Activated T-helper 2 cell treated with anti-CD3 and anti-CD28 coated beads, Interferon-gamma antibody, Interleukin-2, Interleukin-4, amounts not matched to agents 10 μg/mL and 5 μg/mL and 100 μg/mL, durations not matched to agents 14 hours and 24 hours and 36 hours (primary cell): Measurements from ENCODE around the gene DOCK9. TPM values are rescaled to one million over a fixed set of nuclear protein-coding genes. Genes with fewer than 3 reads are reported as not detected.
"Not testable (repeated sequence)": the region's sequence is repeated elsewhere in the genome, so short reads cannot be mapped to it uniquely, and the experiment has no call there.

Experiments
- DNase-seq: peaks from one replicate; pipeline ENCODE4 v3.0.0; 2021; ENCODE audit warnings: low spot score
- H3K27ac Mint-ChIP-seq: one replicate; pipeline ENCODE4 v1.8.0; 2021; ENCODE audit warnings: mixed read lengths
- H3K27me3 Mint-ChIP-seq: one replicate; pipeline ENCODE4 v1.8.0; 2021; ENCODE audit warnings: low read depth, mixed read lengths
- H3K36me3 Mint-ChIP-seq: one replicate; pipeline ENCODE4 v1.8.0; 2021; ENCODE audit warnings: low read depth, mixed read lengths
- H3K4me1 Mint-ChIP-seq: one replicate; pipeline ENCODE4 v1.8.0; 2021; ENCODE audit warnings: low read depth, mixed read lengths
- H3K4me3 Mint-ChIP-seq: one replicate; pipeline ENCODE4 v1.8.0; 2021; ENCODE audit warnings: low read depth, mild to moderate bottlenecking, moderate library complexity, mixed read lengths
- H3K9me3 Mint-ChIP-seq: one replicate; pipeline ENCODE4 v1.8.0; 2021; ENCODE audit warnings: mixed read lengths
- intact Hi-C: fragments of 100-400 bp; cut with micrococcal nuclease; formaldehyde crosslinking; loops from one replicate; pipeline ENCODE4 v1.15.1; 2023
- total RNA-seq: library from RNA; stranded (reverse); gene quantifications from 2 replicates; pipeline ENCODE4 v1.2.3, GENCODE V29; 2022

DOCK9 gene
- total RNA-seq, 1 donor from 2014 or later, result 40.7 TPM

DNA sequence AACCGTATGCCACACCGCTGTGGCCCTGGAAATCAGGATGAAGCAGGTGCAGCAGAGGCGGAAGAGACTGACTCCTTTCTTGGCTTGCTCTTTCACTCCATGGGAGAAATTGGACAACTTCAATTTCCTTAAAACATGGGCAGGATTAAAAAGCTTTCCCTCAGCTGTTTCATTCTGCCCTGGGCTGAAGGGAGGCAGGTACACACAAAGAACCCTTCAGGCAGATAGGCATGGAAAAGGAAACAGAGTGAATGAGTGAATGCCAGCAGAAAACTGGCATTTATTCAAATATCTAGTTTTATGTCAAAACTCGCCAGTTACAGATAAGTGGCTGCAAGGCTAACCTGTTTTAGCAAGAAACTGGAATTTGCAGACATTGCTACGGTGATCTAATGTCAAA is 154.4 kb downstream of the DOCK9 start:
- intact Hi-C loops, result no loop called here

DNA sequence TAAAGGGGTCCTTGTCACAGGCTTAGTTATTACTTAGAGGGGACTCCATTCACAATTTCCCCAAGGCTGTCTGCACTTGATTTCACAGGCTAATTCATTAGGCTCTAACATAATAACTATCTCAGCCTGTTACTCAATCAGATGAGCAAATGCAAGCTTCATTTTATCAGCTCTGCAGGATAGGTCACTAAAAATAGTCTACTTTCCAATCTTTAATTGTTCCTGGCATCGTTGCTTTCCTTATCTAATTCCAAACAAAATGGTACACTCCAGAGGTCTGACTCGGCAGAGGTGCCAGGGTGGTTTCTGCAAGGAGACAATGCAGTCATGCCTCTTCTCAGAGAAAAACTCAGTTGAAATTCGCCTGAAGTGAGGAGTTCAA is 155.6 kb downstream of the DOCK9 start:
- Mint-ChIP-seq H3K27me3 (no peaks in the 10 kb centered on the region), H3K4me3 (no peak overlapping the region), H3K9me3 (no peaks in the 10 kb centered on the region), H3K36me3 (peaks cover 38% of the 10 kb centered on the region), H3K27ac (no peak overlapping the region), H3K4me1 (peaks cover 8% of the 10 kb centered on the region)
- DNase-seq, result no peak
- intact Hi-C loops, result no loop called here

More for the DNA sequence above, 154.4 kb downstream of the DOCK9 start:
- peaks cover 8% of the 10 kb centered on the region for H3K4me1 Mint-ChIP-seq
- DNase-seq, result no peak
- H3K27ac Mint-ChIP-seq, result no peak overlapping the region
- no peaks in the 10 kb centered on the region for H3K9me3 Mint-ChIP-seq
- no peak overlapping the region for H3K4me3 Mint-ChIP-seq
- H3K27me3 Mint-ChIP-seq, result no peaks in the 10 kb centered on the region
- H3K36me3 Mint-ChIP-seq, result peaks cover 46% of the 10 kb centered on the region

DNA sequence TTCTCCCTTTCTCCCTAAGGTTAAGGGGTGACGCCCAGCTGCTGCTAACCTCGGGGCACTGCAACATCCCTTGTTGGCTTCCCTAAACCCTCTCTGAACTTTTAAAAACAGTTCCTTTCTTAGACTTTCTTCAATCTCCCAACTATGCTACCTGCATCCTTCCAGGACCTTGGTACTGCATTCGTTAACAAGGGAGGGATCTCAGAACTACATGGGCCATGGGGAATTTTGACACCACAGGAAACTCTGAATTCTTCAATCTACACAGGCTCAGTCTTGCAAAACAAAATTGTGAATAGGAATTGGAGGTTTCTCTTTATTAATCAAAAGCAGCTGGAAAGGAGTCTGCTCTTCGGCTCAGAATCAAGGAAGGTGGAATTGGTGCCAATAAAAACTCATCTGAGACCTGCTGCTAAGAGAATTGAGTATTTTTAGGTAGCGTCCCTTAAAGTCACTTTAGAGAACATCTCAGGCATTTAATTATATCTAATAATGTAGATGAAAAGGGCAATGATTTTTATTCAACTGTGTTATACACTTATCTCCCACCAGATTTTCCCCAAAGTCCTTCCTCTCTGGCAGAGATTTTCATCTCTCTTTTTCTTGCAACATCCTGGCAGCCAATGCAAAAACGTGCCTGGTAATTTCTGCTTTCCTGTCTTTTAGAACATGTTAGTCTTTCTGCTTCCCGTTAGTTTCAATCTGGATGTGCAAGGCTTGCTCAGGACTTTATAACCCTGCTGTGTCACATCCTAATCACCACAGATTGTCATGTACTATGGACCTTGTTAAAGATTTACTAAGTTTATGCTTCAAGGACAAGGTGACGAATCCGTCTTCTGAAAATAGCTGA is 156.3 kb downstream of the DOCK9 start:
- H3K27ac Mint-ChIP-seq, result no peak overlapping the region
- intact Hi-C loops, result no loop called here
- DNase-seq, result no peak
- H3K9me3 Mint-ChIP-seq, result no peaks in the 10 kb centered on the region
- no peaks in the 10 kb centered on the region for H3K27me3 Mint-ChIP-seq
- no peak overlapping the region for H3K4me3 Mint-ChIP-seq
- H3K4me1 Mint-ChIP-seq, result peaks cover 7% of the 10 kb centered on the region
- peaks cover 39% of the 10 kb centered on the region for H3K36me3 Mint-ChIP-seq

DNA sequence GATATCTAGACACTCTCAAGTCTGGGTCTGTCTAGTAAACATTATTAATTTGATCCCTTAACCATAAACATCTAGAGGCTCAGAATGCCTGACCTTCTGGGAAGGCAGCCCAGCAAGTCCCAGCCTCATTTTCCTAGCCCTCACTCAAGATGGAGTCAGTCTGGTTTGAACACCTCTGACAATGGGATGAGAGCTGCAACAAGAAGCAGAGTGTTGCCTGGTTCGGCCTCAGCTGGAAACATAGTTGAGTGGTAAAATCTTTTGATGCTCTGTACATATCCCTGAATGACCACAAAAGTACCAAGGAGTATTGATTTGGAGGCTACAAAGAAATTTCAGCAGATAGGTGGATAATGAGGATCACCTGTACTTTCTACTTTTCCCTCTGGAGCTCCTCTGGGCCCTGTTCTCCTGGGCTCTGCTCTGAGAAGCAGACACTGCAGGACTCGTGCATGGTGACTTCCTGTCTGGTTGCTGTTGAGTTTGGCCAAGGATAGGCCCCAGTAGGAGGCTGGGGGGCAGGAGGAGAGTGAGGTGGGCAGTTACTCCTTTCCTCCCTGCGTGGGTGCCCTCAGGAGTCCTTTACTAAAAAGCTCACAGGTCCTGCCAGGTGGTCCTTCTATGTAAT is 157.0 kb downstream of the DOCK9 start:
- no peak for DNase-seq
- Mint-ChIP-seq H3K4me3 (no peak overlapping the region), H3K4me1 (peaks cover under 1% of the 10 kb centered on the region), H3K9me3 (no peaks in the 10 kb centered on the region), H3K27me3 (no peaks in the 10 kb centered on the region), H3K36me3 (peaks cover 37% of the 10 kb centered on the region), H3K27ac (no peak overlapping the region)
- intact Hi-C loops, result no loop called here

DNA sequence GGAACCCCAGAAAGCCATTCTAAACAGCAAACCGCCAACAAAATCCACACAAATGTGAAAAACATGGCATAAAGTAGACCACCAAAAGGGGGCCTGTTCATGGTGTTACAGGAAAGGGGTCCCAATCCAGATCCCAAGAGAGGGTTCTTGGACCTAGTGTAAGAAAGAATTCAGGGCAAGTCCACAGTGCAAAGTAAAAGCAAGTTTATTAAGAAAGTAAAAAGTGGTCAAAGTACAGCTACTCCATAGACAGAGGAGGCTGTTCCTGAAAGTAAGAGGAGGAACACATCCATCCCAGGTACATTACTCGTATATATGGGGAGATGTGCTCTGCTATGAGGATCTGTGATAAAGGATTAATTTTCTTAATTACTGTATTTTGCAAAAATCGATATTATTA is 157.6 kb downstream of the DOCK9 start:
- H3K36me3 Mint-ChIP-seq, result peaks cover 34% of the 10 kb centered on the region

DNA sequence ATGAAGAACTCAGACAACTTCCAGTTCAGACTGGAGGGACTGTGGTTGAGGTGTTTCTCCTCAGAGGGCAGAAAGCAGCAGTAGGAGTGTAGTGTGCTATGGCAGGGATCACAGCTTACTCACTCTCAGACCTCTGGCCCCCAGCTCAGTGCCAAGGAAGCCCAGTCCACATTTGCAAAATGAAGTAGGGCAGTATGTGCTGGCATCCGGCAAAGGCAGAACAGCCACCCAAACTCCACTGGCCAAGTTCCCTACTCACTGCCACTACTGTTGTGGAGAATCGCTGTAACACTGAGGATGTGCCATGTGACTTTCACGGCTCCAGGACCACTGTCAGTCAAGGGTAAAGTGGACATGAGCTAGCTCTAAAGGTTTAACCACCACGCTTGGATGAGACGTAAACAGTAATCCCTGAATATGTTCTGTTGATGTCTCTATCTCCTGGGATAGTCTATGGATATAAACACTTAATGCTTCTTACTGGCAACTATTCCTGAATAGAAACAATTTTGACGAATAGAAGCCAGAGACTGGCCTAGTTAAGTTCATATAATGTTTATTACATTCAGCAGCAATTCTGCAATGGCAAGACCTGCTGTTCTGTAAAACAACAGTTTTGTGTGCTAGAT is 158.4 kb downstream of the DOCK9 start:
- Mint-ChIP-seq H3K9me3 (no peaks in the 10 kb centered on the region), H3K27ac (no peak overlapping the region), H3K4me1 (no peaks in the 10 kb centered on the region), H3K4me3 (no peak overlapping the region), H3K27me3 (no peaks in the 10 kb centered on the region), H3K36me3 (peaks cover 28% of the 10 kb centered on the region)
- DNase-seq, result no peak
- intact Hi-C loops, result no loop called here

More for the DNA sequence above, 157.6 kb downstream of the DOCK9 start:
- intact Hi-C loops, result no loop called here
- H3K4me1 Mint-ChIP-seq, result no peaks in the 10 kb centered on the region
- H3K27ac Mint-ChIP-seq, result no peak overlapping the region
- no peak overlapping the region for H3K4me3 Mint-ChIP-seq
- H3K9me3 Mint-ChIP-seq, result no peaks in the 10 kb centered on the region
- no peak for DNase-seq
- H3K27me3 Mint-ChIP-seq, result no peaks in the 10 kb centered on the region

DNA sequence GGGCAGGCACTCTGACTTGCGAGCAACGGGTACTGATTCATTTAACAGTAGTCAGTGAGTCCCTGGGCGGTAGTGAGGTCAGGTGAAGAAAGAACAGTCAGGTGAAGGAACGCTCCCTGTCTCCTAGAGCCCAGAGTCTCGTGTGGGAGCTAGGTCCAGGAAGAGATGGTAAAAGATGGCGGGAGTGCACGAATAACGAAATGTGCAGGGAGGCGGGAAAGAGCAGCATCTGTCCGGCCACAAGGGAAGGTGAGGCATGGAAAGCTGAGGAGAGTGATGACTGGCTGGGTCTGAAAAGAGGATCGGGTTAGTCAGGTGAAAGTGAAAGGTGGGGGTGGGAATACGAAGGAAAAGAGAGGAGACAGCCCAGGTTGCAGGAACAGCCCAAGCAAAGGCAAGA is 161.5 kb downstream of the DOCK9 start:
- Mint-ChIP-seq H3K4me3 (no peak overlapping the region), H3K27ac (no peak overlapping the region), H3K27me3 (no peaks in the 10 kb centered on the region), H3K4me1 (no peaks in the 10 kb centered on the region), H3K36me3 (peaks cover 10% of the 10 kb centered on the region), H3K9me3 (no peaks in the 10 kb centered on the region)
- no peak for DNase-seq
- intact Hi-C loops, result no loop called here

DNA sequence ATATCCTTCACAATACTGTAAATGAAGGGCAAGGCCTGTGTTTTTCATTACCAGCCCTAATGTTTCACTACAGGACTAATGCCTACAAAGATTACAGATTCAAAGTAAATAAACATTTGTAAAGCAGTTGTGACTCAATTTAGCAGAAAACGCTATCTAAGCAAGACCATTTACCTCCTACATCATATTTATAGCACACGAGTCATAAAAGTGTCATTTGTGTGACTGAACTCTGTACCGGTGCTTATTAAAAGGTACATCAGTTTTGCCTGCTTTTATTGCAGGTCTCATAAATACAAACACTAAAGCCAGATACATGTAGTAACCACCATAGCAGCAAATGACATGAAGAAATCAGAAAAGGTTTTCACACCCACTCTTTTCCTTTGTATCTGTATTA is 163.9 kb downstream of the DOCK9 start:
- H3K36me3 Mint-ChIP-seq, result peaks cover 22% of the 10 kb centered on the region
- no peaks in the 10 kb centered on the region for H3K9me3 Mint-ChIP-seq
- intact Hi-C loops, result no loop called here
- H3K27me3 Mint-ChIP-seq, result no peaks in the 10 kb centered on the region
- DNase-seq, result no peak
- H3K4me1 Mint-ChIP-seq, result peaks cover 2% of the 10 kb centered on the region
- no peak overlapping the region for H3K4me3 Mint-ChIP-seq
- H3K27ac Mint-ChIP-seq, result no peak overlapping the region

DNA sequence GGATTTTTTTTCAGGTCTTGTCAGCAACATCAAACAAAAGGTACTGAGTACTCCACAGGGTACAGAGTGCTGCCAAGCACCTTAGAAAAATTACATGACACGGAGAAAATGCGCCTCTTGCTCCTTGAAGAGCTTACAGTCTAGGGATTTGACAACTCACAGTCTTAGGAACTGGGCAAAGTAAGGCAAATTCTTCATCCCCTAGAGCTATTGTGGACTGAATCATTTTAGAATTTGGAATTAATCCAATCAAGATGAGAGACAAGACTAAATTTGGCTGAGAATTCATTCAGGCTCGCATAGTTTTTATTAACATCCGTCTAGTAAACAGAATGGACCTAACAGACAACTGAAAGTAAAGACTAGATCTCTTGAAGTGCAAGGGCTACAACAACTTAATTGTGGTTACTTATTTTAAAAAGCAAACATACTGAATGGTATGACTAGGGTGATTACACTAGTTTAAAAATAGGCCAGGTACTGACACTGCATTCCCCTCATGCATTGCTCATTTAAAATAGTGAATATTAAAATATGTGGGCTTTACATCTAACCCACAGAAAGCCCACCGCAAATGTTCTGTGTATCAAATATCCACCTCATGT is 165.6 kb downstream of the DOCK9 start:
- H3K4me1 Mint-ChIP-seq, result not testable (repeated sequence)

DNA sequence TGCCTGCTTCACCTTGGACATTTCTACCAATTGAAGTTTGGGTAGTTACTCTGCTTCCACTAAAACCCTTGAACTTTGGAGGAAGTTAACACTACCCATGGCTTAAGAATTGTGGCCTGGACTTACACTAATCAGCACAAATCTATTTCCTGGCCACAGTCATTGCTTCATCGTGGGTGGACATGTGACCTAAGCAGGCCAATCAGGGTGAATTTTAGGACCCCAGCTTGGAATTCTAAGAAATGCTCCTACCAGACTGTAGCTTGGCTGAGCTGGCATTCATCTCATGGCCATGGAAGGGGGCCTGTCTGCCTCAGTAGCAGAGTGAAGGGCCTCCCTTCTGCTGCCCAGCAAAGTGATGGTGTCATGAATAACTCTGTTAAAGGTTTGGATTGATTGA is 167.1 kb downstream of the DOCK9 start:
- Mint-ChIP-seq H3K36me3 (peaks cover 20% of the 10 kb centered on the region), H3K4me3 (no peak overlapping the region), H3K27me3 (no peaks in the 10 kb centered on the region), H3K9me3 (no peaks in the 10 kb centered on the region), H3K4me1 (peaks cover 2% of the 10 kb centered on the region), H3K27ac (no peak overlapping the region)
- intact Hi-C loops, result no loop called here
- DNase-seq, result no peak

More for the DNA sequence above, 165.6 kb downstream of the DOCK9 start:
- H3K27ac Mint-ChIP-seq, intact Hi-C loops, H3K9me3 Mint-ChIP-seq, H3K4me3 Mint-ChIP-seq, DNase-seq, H3K27me3 Mint-ChIP-seq: not testable (repeated sequence)
- peaks cover 24% of the 10 kb centered on the region for H3K36me3 Mint-ChIP-seq

DNA sequence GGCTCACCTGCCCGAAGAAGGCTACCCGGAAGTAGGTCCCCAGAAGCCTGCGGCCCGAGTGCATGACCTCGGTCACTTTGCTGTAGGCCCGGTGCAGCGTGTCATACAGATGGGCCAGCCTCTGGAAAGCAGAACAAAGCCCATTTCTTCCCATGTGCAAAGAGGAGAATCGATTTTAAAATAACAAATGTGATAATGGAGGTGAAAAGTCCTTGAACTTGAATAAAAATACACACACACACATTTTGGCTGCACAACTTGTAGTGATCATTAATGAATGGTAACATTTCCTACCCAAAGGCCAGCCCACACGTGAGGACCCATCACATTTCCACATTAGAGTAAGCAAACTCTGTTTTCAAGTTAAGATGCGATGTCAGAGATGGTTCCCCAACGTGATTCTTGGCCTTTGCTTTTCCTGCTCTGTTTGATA is 168.5 kb downstream of the DOCK9 start:
- H3K9me3 Mint-ChIP-seq, result no peaks in the 10 kb centered on the region
- peaks cover 30% of the 10 kb centered on the region for H3K36me3 Mint-ChIP-seq

DNA sequence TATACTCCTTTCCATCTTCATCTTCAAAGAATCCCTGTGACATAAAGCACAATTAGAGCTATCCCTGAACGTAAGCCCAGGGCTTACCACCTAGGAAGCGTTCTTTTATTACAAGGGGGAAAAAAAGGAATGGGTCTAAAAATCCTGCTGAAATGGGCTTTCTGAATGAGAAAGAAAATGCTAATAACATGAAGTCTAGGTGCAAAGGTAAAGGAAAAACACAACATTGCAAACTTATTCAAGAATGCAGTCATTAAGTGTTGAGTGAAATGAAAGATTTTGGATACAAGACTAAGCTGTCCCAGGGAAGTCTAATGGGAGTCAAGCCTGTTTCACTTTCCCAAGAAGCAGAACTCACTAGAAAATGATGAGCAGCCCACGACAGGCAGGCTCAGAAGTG is 170.1 kb downstream of the DOCK9 start:
- peaks cover 30% of the 10 kb centered on the region for H3K36me3 Mint-ChIP-seq
- H3K9me3 Mint-ChIP-seq, result no peaks in the 10 kb centered on the region
- peaks cover 3% of the 10 kb centered on the region for H3K4me1 Mint-ChIP-seq
- no peak overlapping the region for H3K4me3 Mint-ChIP-seq
- DNase-seq, result no peak
- H3K27me3 Mint-ChIP-seq, result no peaks in the 10 kb centered on the region
- H3K27ac Mint-ChIP-seq, result no peak overlapping the region
- intact Hi-C loops, result no loop called here

More for the DNA sequence above, 168.5 kb downstream of the DOCK9 start:
- intact Hi-C loops, result no loop called here
- Mint-ChIP-seq H3K27ac (no peak overlapping the region), H3K4me3 (no peak overlapping the region), H3K27me3 (no peaks in the 10 kb centered on the region), H3K4me1 (peaks cover 2% of the 10 kb centered on the region)
- no peak for DNase-seq
